Dermis microvascular lymphatic vessel endothelial cell (primary cell): ENCODE measurements around the gene TFAP2C. TPM values are rescaled to one million over a fixed set of nuclear protein-coding genes. Genes with fewer than 3 reads are reported as not detected.
A peak's percentile ranks its signal among the peaks of the same experiment; 100 is the strongest.
"Not testable (repeated sequence)": the region's sequence is repeated elsewhere in the genome, so short reads cannot be mapped to it uniquely, and the experiment has no call there.

Experiments used
- DNase-seq, 2 donors: peaks; one replicate each; pipeline versions ENCODE4 v3.0.0 to v3.0.0-alpha.2; 2010; ENCODE audit warnings: low read depth in 2 of 2
- total RNA-seq: library from RNA; depleted of rRNA; stranded (reverse); fragments of >200 nt; gene quantifications from 2 replicates; pipeline ENCODE4 v1.2.1, GENCODE V29; 2014

Gene TFAP2C
- total RNA-seq, 1 donor from 2014 or later, result not detected

GRCh38 chr20:56616716-56617115 lies 12.4 kb upstream of the TFAP2C start:
- DNase-seq, result no peak

- DNase-seq, result no peak
Measured at GRCh38 chr20:56617489-56617888, 11.6 kb upstream of the TFAP2C start.

GRCh38 chr20:56621730-56622129 lies 7.4 kb upstream of the TFAP2C start:
- no peak for DNase-seq

GRCh38 chr20:56623930-56624329 lies 5.2 kb upstream of the TFAP2C start:
- DNase-seq, result not testable (repeated sequence)

GRCh38 chr20:56624786-56625681 lies 4.1 kb upstream of the TFAP2C start:
- no peak for DNase-seq

GRCh38 chr20:56625837-56626236 lies 3.3 kb upstream of the TFAP2C start:
- no peak for DNase-seq

GRCh38 chr20:56626367-56627121 lies 2.6 kb upstream of the TFAP2C start:
- no peak for DNase-seq

- DNase-seq, result no peak
Measured at GRCh38 chr20:56627122-56628014, 1.7 kb upstream of the TFAP2C start.

GRCh38 chr20:56628015-56628872 lies 862 bp upstream of the TFAP2C start:
- DNase-seq, result no peak

- no peak for DNase-seq
Measured at GRCh38 chr20:56629464-56630085, 469 bp downstream of the TFAP2C start.

- DNase-seq, result peak in 1 of 2 donors; percentile 16
Measured at GRCh38 chr20:56630086-56630493, 984 bp downstream of the TFAP2C start.

- no peak for DNase-seq
Measured at GRCh38 chr20:56630506-56631317, 1.6 kb downstream of the TFAP2C start.

- no peak for DNase-seq
Measured at GRCh38 chr20:56631318-56631989, 2.3 kb downstream of the TFAP2C start.

- no peak for DNase-seq
Measured at GRCh38 chr20:56631990-56632327, 2.9 kb downstream of the TFAP2C start.

- no peak for DNase-seq
Measured at GRCh38 chr20:56634307-56634706, 5.2 kb downstream of the TFAP2C start.

- no peak for DNase-seq
Measured at GRCh38 chr20:56634735-56635385, 5.8 kb downstream of the TFAP2C start.

- DNase-seq, result no peak
Measured at GRCh38 chr20:56636716-56637115, 7.6 kb downstream of the TFAP2C start.

GRCh38 chr20:56637576-56637975 lies 8.5 kb downstream of the TFAP2C start:
- DNase-seq, result no peak
